Sciatic nerve (tissue), 2 donors: Measurements from ENCODE around the gene DOP1A. TPM values are rescaled to one million over a fixed set of nuclear protein-coding genes. Genes with fewer than 3 reads are reported as not detected.

Source experiments
- ATAC-seq: fragments of 200-7000 bp; cut with Tn5 transposase; one replicate; pipeline ENCODE4 v1.9.1; 2020; ENCODE audit warnings: mild to moderate bottlenecking, moderate library complexity
- DNase-seq: peaks from one replicate; pipeline ENCODE4 v3.0.0-alpha.2; 2020; ENCODE audit warnings: low spot score
- intact Hi-C: fragments of 100-400 bp; cut with DNase I; formaldehyde crosslinking; loops from one replicate; pipeline ENCODE4 v1.14.2; 2022
- total RNA-seq: library from RNA; stranded (reverse); fragmentation: NEBNext Ultra II Directional; extraction: Animal tissue kit (Norgen Biotek cat#: 25700); gene quantifications from one replicate; pipeline ENCODE4 v1.2.1, GENCODE V29; 2021
- donor health status: DM: no; HTN: no; CAD: no.
- donor health status: DM: no; HTN: no; CAD: no.

The DOP1A gene
- total RNA-seq, 1 donor from 2014 or later: 42.7 TPM

DNA sequence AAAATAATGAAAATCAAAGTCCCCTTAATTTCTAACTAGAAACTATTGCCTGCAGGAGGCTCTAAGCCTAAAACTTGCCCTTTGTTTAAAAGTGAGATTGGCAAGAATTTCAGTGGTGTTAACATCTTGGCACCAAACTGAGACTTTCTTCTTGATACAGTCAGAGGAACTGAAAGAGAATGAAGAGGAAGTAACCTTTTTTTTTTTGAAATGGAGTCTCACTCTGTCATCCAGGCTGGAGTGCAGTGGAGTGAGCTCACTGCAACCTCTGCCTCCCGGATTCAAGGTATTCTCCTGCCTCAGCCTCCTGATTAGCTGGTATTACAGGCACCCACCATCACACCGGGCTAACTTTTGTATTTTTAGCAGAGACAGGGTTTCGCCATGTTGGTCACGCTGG, 3.6 kb downstream of the DOP1A start:
- intact Hi-C loops: no loop called here
- ATAC-seq (no peak), DNase-seq (no peak)

DNA sequence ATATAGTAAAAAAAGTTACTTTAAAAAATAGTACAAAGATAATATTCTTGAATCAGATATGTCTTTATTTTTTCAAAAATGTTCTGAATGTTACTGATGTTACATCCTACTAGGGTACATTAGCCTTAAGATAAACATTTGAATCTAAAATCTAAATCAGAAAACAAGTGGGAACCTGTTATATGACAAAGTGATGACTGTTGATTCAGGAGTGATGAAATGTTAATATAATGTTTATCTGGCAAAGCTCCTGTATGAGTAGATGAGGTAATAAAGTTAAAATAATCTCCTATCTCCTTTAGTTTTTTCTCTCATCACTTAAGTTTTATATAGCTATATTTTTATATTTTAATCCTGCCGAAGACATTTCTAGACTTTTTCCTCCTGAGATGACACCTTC, 4.2 kb downstream of the DOP1A start:
- no peak for DNase-seq
- intact Hi-C loops: no loop called here
- ATAC-seq: no peak

DNA sequence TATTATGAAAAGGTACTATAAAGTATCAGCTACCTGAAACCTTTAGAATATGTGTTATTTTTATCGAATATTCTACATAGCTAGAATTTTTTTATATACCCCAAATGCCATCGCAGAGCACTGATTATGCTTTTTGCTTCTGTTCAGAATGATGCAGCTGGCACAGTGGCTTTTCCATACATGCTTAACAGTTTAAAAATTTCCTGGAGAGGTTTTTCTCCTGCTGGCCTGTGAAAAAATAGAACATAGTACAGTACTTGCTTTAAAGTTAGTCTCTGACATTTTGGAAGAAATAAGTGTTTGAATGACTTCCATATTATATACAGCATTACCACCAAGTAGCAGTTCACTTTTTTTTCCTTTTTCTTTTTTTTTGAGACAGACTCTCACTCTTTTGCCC, 5.3 kb downstream of the DOP1A start:
- intact Hi-C loops: no loop called here
- no peak for ATAC-seq
- DNase-seq: no peak

DNA sequence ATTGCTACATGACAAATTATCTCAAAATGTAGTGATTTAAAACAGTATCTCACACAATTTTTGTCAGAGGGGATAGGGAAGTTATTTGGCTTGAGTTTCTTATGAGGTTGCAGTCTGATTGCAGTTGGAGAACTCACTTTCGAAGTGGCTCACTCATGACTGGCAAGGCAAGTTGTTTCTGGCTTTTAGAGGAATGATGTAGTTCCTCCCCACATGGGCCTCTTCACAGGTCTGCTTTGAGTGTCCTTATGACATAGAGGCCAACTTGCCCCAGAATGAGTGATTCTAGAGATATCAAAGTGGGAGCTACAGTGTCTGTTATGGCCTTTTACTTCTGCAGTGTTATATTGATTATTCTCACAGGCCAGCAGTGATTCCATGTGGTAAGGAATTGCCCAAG, 6.1 kb downstream of the DOP1A start:
- DNase-seq: no peak
- peak; percentile 26 for ATAC-seq
- intact Hi-C loops: no loop called here

DNA sequence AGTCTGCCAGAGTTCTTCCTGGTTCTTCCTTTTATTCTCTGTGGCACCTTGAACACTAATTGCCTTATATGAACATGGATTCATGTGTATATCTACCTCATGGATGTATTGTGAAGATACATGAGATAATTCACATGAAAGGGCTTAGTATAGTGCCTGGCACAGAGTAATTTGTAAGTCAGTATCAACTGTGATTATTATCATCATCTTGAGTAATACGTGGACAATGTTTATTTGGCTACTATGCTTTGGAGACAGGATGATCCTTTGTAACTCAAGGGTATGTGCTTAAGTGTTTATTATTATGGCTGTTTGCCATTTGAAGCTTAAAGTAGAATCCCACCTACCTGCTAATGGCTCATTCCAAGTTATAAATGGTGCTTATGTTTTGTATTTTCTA, 16.0 kb downstream of the DOP1A start:
- DNase-seq (no peak), ATAC-seq (no peak)
- intact Hi-C loops: no loop called here

DNA sequence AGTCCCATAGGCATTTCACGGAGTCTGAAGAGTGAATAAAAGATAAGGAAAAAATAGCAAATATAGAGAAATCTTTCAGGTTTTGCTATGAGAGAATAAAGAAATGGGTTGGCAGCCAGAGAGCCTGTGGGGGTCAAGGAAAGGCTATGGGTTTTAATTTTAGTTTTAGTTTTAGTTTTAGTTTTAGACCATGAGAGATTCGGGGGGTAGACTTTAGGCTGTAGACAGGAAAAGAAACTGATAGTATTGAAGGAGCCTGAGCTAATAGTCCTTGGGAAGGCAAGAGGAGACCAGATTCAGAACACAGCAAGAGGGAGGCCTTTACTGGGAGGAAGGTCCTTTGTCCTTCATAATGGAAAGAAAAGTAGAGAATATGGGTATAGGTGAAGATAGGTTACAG, 19.3 kb downstream of the DOP1A start:
- intact Hi-C loops: no loop called here
- ATAC-seq (no peak), DNase-seq (no peak)

DNA sequence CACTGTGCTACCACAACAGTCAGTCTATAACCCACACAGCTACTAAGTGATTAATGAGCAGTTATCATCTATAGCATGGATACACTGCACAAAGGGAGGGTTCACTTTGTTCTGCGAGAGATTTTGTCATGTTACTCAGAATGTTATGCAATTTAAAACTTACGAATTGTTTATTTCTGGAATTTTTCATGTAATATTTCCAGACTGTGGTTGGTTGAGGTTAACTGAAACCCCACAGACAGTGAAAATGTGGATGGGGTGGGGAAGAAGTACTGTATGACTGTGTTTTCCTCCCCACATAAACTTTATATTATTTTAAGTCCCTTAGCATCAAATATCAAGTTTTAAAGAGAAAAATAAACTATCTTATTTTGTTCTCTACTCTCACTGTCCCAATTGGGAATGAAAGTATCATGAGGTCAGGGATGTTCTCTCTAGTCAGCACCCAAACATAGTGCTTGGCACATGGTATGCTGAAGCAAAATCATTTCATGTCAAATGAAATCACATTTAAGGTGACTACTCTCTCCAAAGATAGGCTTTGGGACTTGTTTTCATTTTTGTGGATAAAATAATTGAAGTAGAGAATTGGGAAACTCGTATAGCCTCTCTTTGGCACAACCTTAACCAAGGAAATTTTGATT, 25.4 kb downstream of the DOP1A start:
- intact Hi-C loops: no loop called here
- ATAC-seq: no peak
- DNase-seq: no peak

DNA sequence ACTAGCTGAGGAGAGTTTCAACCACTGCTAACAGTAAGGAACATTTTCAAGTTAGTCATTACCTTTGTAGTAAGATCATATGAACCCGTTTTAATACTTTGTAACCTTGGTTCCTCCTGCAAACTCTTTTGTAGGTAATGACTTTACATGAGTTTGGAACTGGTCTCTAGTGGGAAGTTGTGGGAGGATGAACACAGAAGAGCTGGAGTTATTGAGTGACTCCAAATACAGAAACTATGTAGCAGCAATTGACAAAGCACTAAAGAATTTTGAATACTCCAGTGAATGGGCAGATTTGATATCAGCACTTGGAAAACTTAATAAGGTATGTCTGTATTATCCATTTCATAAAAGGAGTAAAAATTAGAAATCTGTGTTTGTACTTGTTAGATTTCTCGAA, 29.3 kb downstream of the DOP1A start:
- intact Hi-C loops: no loop called here
- no peak for ATAC-seq
- no peak for DNase-seq

DNA sequence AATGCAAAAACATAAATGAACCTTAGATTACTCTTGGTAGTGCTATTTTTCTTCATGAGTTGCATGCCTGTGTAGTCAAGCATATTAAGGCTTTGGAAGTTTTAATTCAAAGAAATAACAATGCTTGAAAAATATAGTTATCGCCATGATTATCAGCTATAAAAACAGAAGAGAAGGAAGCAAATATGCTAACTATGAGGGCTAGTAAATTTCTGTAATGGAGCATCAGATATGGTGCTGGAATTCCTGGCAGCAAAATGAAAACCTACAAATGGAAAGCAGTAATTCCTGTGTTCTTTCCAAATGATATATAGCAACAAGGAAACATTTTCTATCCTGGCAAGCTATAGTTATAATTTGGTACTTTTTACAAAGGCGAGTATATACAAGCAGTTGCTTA, 29.7 kb downstream of the DOP1A start:
- intact Hi-C loops: no loop called here
- DNase-seq (no peak), ATAC-seq (no peak)

DNA sequence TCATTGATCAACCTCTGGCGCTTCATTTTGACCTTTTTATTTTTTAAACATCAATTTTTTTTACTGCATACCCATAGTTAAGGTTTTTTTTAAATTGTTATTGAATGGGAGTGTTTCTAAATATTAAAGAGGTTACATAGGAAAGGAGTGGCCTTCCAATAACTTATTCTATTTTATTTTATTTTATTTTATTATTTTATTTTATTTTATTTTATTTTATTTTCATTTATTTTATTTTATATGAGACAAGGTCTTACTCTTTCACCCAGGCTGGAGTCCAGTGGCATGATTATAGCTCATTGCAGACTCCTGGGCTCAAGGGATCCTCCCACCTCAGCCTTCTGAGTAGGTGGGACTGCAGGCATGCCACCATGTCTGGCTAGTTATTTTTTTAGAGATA, 30.2 kb downstream of the DOP1A start:
- no peak for ATAC-seq
- DNase-seq: no peak
- intact Hi-C loops: no loop called here

DNA sequence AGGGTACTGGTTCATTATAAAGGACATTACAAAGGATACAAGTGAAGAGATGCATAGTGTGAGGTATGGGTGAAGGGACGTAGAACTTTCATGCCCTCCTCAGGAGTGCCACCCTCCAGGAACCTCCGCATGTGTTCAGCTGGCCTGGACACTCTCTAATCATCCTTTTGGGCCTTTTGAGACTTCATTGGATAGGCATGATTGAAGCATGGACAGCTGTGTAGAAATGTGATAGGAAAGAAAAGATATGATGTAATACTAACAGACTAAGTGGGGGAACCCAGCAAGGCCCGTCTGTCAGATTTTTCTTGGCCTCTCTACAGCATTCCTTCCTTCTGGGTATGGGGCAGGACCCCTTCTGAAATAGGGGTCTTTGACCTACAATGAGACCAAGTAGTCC, 31.1 kb downstream of the DOP1A start:
- intact Hi-C loops: no loop called here
- no peak for DNase-seq
- no peak for ATAC-seq

DNA sequence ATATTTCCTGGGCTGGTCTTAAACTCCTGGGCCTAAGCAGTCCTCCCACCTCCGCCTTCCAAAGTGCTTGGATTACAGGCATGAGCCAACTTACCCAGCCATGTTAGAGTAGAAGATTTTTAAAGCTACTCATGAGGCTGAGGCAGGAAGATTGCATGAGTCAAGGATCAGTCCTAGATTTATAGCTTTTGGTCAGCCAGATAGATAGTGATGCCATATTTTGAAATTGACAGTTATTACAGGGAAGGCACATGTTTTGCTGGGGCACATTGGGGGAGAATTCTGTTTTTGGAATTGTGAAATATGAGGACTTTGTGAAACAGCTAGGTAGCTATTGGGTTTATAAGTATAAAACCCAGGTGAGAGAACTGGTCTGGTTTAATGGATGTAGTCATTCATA, 40.9 kb downstream of the DOP1A start:
- intact Hi-C loops: no loop called here
- DNase-seq (no peak), ATAC-seq (no peak)

DNA sequence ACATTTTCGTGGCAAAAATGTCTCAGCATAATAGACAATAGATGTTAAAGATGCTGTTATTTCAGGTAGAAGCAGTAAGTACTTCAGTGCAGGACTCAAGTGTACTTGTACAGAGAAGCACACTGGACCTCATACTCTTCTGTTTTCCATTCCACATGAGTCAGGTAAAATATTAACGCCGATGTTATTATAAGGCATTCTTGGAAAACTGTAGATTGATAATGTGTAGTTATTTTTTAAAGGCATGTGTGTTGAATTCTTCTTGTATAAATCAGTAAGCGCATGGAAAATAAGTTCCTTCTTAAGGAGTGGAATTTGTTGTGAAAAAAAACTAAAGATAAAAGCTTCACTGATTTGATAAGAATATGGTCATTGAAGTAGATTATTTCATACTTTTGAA, 45.8 kb downstream of the DOP1A start:
- no peak for ATAC-seq
- intact Hi-C loops: no loop called here
- DNase-seq: no peak

DNA sequence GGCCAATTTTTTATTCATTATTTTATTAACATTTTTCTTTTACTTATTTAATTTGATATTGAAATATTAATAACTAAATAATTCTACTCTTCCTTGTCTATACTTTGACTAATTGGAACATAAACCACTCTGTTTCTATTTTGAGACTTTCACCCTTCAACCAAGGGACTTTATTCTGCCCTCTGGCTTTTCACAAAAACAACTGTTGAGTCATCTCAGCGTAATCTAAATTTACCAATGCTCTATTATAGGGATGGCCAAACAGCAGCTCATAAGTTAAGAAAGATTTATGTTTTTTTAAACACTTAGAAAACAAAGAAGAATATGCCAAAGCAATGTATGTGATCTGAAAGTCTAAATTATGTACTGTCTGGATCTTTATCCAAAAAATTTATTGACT, 46.7 kb downstream of the DOP1A start:
- DNase-seq (no peak), ATAC-seq (no peak)
- intact Hi-C loops: no loop called here

DNA sequence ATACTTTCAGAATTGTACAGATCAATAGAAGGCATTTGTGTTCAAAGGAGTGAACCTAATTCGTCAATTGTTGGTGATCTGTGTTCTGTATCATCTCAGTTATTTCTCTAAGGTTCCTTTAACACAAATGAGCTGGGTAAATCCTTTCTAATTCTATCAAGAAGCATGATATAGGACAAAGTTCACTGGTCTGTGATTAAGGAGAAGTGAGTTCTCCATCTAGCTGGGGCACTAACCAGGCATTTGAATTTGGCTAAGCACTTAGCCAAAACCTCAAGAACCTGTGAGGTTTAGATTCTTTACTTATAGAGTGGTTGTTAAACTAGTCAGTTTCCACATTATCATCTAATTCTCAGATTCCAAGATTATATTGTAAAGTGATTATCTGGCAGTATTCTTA, 50.3 kb downstream of the DOP1A start:
- intact Hi-C loops: no loop called here
- ATAC-seq: no peak
- no peak for DNase-seq

DNA sequence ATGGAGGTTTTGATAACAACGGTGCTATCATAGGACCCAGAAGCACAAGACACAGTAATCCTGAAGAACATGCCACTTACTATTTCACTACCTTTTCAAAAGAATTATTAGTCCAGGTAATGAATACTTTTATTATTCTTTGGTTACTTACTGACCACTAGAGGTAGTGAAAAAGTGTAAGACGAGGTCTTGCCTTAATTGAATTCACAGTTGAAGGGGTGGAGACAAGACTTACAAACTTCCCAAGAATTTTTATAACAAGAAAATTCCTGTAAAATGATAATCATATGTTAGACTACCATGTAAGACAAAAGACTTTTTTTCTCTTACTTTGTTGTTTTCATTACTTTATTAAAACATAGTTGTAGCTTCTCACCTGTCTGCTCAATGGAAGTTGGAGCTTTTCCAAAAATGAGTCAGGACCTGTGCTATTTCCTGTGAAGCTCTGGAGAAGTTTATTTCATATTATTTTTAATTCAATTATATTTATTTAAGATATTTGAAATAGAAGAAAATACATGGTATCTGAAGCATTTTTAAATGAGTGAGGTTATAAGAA, 52.4 kb downstream of the DOP1A start:
- DNase-seq: no peak
- no peak for ATAC-seq
- intact Hi-C loops: no loop called here

DNA sequence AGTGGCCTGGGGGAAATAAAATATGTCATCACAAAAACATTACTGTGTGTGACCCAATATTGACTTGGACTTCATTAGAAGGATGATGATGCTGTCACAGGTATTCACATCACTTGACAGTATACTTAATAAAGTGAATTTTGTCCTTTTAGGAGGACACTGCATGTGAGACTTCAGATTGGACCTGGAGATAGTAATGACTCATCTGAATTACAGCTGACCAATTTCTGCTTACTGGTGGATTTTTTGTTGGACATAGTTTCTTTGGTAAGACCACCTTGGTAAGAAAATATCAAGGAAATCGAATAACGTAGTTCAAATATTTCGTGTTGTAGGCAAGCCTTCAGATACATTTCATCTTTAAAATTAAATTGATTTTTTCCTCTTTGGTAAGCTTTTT, 57.1 kb downstream of the DOP1A start:
- intact Hi-C loops: no loop called here
- no peak for ATAC-seq
- DNase-seq: no peak

DNA sequence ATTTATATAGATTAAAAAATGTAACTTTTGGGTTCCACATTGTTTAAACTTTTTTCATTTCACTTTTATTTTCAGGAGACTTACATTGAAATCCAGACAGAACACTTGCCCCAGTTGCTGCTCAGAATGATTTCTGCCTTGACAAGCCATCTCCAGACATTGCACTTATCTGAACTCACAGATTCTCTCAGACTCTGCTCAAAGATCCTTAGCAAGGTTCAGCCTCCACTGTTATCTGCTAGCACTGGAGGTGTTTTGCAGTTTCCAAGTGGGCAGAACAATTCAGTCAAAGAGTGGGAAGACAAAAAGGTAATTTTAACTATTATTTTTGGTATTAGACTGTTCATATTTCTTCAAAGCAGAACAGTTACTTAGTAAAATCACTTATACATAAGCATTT, 58.0 kb downstream of the DOP1A start:
- ATAC-seq: no peak
- intact Hi-C loops: no loop called here
- no peak for DNase-seq

DNA sequence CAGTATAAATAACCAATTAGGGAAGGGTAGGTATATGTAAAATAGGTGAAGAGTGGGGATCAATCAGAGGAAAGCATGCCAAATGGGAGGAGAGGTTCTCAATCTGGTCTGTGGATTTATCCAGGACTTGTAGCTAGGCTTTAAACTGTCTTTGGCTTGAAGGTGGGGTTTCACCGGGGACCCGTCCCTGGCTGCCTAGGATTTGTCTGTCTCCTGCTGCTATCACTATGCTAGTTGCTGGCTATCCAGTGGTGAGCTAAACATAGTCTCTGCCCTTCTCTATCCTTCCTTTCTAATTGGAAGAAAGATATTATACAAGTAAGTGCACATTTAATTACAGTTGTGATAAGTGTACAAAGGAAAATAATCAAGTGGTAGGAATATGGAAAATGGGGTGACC, 58.8 kb downstream of the DOP1A start:
- ATAC-seq (no peak), DNase-seq (no peak)
- intact Hi-C loops: no loop called here

DNA sequence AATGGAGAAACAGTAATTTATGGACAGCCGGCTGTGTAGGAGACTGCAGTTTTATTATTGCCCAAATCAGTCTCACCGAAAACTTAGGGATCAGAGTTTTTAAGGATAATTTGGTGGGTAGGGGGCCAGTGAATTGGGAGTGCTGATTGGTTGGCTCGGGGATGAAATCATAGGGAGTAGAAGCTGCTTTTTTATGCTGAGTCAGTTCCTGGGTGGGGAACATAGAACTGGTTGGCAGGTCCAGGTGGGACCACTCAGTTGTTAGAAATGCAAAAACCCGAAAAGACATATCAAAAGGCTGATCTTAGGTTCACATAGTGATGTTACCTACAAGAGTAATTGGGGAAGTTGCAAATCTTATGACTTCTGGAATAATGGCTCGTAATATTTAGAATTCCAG, 59.3 kb downstream of the DOP1A start:
- intact Hi-C loops: no loop called here
- ATAC-seq (no peak), DNase-seq (no peak)

DNA sequence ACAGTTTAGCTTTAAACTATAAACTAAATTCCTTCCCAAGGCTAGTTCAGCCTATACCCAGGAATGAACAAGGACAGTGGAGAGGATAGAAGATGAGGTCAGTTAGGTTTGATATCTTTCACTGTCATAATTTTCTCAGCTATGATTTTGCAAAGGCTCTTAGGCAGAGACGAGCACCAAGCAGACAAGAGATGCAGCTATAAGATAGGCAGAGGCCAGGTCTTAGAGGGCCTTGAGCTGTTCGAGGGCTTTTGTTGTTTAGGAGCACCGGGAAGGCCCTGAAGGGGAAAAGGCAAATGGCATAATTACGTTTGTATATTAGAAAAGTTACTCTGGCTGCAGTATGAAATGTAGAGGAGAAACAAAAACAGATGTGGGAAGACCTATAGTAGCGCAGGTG, 59.8 kb downstream of the DOP1A start:
- DNase-seq (no peak), ATAC-seq (no peak)
- intact Hi-C loops: no loop called here

DNA sequence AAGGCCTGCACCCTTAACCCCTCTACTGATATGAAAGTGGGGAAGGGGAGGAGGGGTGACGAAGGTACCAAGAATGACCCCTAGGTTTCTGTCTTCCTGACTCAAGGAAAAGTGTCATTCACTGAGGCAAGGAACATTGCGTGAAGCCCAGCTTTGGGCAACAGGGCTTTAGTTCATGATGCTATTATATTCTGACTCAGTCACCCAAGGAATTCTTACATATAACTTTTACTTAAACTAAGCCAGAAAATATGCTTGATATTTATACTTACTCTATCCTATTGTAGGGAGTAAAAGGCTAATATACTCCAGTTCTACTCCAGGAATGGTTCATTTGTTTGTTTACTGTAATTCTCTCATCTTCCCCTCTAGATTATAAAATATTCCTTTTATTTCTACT, 60.5 kb downstream of the DOP1A start:
- DNase-seq (no peak), ATAC-seq (no peak)
- intact Hi-C loops: no loop called here
